ENCODE data around the gene BRF1. TPM values are rescaled to one million over a fixed set of nuclear protein-coding genes. Genes with fewer than 3 reads are reported as not detected.

Gene BRF1
- total RNA-seq, 1 experiment from 2014 or later: 26.4 TPM

- TF ChIP-seq ZBTB43 (CRISPR knock-in tag; IDR thresholded peaks at IDR 0.05) (no peak), ZNF532 (CRISPR knock-in tag; IDR thresholded peaks at IDR 0.05; ENCODE audit: borderline replicate concordance) (no peak), GABPB1 (CRISPR knock-in tag; IDR thresholded peaks at IDR 0.05) (no peak)
Observed at GRCh38 chr14:105252552-105253328, 48.1 kb downstream of the BRF1 start (continued).

- H3K4me3 Mint-ChIP-seq: no peak overlapping the region
- no peak for DNase-seq (ENCODE audit: low spot score)
- ChIA-PET CTCF (no interaction called here), POLR2A (no interaction called here)
- peaks cover 5% of the 10 kb centered on the region for H3K4me1 Mint-ChIP-seq
- H3K27me3 Mint-ChIP-seq (ENCODE audit: low read depth): no peaks in the 10 kb centered on the region; the same call in 1 of the 2 replicates
- TF ChIP-seq IRF1 (CRISPR knock-in tag; IDR thresholded peaks at IDR 0.05) (no peak), ATF1 (CRISPR knock-in tag; IDR thresholded peaks at IDR 0.05) (no peak), HMGXB4 (CRISPR knock-in tag; IDR thresholded peaks at IDR 0.05) (no peak)
- no peak for ATAC-seq
- no peak overlapping the region for H3K27ac Mint-ChIP-seq
- H3K36me3 Mint-ChIP-seq: peaks cover 6% of the 10 kb centered on the region; the same call in 1 of the 2 replicates
- H3K9me3 Mint-ChIP-seq: no peaks in the 10 kb centered on the region
Observed at GRCh38 chr14:105251920-105252319, 48.9 kb downstream of the BRF1 start.

- H3K27ac Mint-ChIP-seq: no peak overlapping the region
- H3K4me1 Mint-ChIP-seq: peaks cover 5% of the 10 kb centered on the region
- H3K36me3 Mint-ChIP-seq: peaks cover 6% of the 10 kb centered on the region; the same call in 1 of the 2 replicates
- POLR2A ChIA-PET: no interaction called here
- no peak for DNase-seq (ENCODE audit: low spot score)
- CTCF ChIA-PET: no interaction called here
- no peak for ATAC-seq
- no peak overlapping the region for H3K4me3 Mint-ChIP-seq
- H3K27me3 Mint-ChIP-seq (ENCODE audit: low read depth): no peaks in the 10 kb centered on the region; the same call in 1 of the 2 replicates
- H3K9me3 Mint-ChIP-seq: no peaks in the 10 kb centered on the region
- TF ChIP-seq E2F4 (CRISPR knock-in tag; IDR thresholded peaks at IDR 0.05; ENCODE audit: borderline replicate concordance, low read depth) (no peak), SOX15 (CRISPR knock-in tag; IDR thresholded peaks at IDR 0.05) (no peak), MXD4 (CRISPR knock-in tag; IDR thresholded peaks at IDR 0.05; ENCODE audit: borderline replicate concordance) (no peak), CREB1 (CRISPR knock-in tag; IDR thresholded peaks at IDR 0.05) (no peak), ZMAT4 (CRISPR knock-in tag; IDR thresholded peaks at IDR 0.05) (no peak), JAZF1 (CRISPR knock-in tag; IDR thresholded peaks at IDR 0.05) (no peak), ATF1 (CRISPR knock-in tag; IDR thresholded peaks at IDR 0.05) (no peak), FOXP1 (CRISPR knock-in tag; IDR thresholded peaks at IDR 0.05; ENCODE audit: borderline replicate concordance) (no peak), NFYB (CRISPR knock-in tag; conservative IDR thresholded peaks at IDR 0.05; ENCODE audit: low read depth) (no peak), ATF2 (CRISPR knock-in tag; IDR thresholded peaks at IDR 0.05; ENCODE audit: borderline replicate concordance, low read depth) (no peak), ZNF263 (CRISPR knock-in tag; IDR thresholded peaks at IDR 0.05; ENCODE audit: low read depth) (no peak), STAT6 (CRISPR knock-in tag; conservative IDR thresholded peaks at IDR 0.05; ENCODE audit: low read depth) (no peak)
Observed at GRCh38 chr14:105250986-105251385, 49.8 kb downstream of the BRF1 start.

All from WTC11 (cell line).